Hepatocyte (in vitro differentiated cells): ENCODE results near the gene SMAD3. TPM values are rescaled to one million over a fixed set of nuclear protein-coding genes. Genes with fewer than 3 reads are reported as not detected.

Source experiments
- DNase-seq: peaks from one replicate; pipeline ENCODE4 v3.0.0-alpha.2; 2016; ENCODE audit warnings: low spot score
- H2AFZ ChIP-seq: fragments of 200-600 bp; sonication (generic); 2 replicates; pipeline ENCODE4 v1.6.0; 2016; ENCODE audit warnings: antibody characterized with exemption, mild to moderate bottlenecking
- H3K27ac ChIP-seq: fragments of 200-600 bp; sonication (generic); 2 replicates; pipeline ENCODE4 v1.5.1; 2016; ENCODE audit warnings: mild to moderate bottlenecking
- H3K27me3 ChIP-seq: fragments of 200-600 bp; sonication (generic); 2 replicates; pipeline ENCODE4 v1.6.1; 2016
- H3K36me3 ChIP-seq: fragments of 200-600 bp; sonication (generic); replicated peaks from 2 replicates; pipeline ENCODE4 v1.5.1; 2016; ENCODE audit warnings: low read depth; ENCODE audit not compliant: insufficient read depth
- H3K4me1 ChIP-seq: fragments of 200-600 bp; sonication (generic); 2 replicates; pipeline ENCODE4 v1.5.1; 2016; ENCODE audit warnings: mild to moderate bottlenecking, moderate library complexity; ENCODE audit not compliant: insufficient read depth
- H3K4me2 ChIP-seq: fragments of 200-600 bp; sonication (generic); 2 replicates; pipeline ENCODE4 v1.6.0; 2016
- H3K4me3 ChIP-seq: fragments of 200-600 bp; sonication (generic); 2 replicates; pipeline ENCODE4 v1.5.1; 2016; ENCODE audit warnings: mild to moderate bottlenecking
- H3K79me2 ChIP-seq: fragments of 200-600 bp; sonication (generic); 2 replicates; pipeline ENCODE4 v1.6.0; 2017; ENCODE audit warnings: mild to moderate bottlenecking
- H3K9me2 ChIP-seq: fragments of 200-600 bp; sonication (generic); replicated peaks from 2 replicates; pipeline ENCODE4 v1.6.0; 2017; ENCODE audit warnings: mild to moderate bottlenecking; ENCODE audit not compliant: insufficient read depth
- H3K9me3 ChIP-seq: fragments of 200-600 bp; sonication (generic); 2 replicates; pipeline ENCODE4 v1.5.1; 2016; ENCODE audit warnings: low read depth, mild to moderate bottlenecking
- H4K20me1 ChIP-seq: fragments of 200-600 bp; sonication (generic); 2 replicates; pipeline ENCODE4 v1.6.0; 2016; ENCODE audit warnings: mild to moderate bottlenecking; ENCODE audit not compliant: insufficient read depth, poor library complexity, severe bottlenecking
- EZH2 ChIP-seq: fragments of 200-600 bp; sonication (generic); IDR thresholded peaks from 2 replicates; pipeline ENCODE4 v1.6.1; 2016; ENCODE audit warnings: antibody characterized with exemption, mild to moderate bottlenecking, borderline replicate concordance
- EZH2phosphoT487 ChIP-seq: fragments of 200-600 bp; sonication (generic); IDR thresholded peaks from one replicate; pipeline ENCODE4 v1.6.1; 2018; ENCODE audit warnings: antibody characterized with exemption, mild to moderate bottlenecking, low read depth, moderate library complexity; ENCODE audit not compliant: unreplicated experiment, severe bottlenecking
- WGBS: methylation state at CpG from one replicate; pipeline ENCODE4 v1.1.6; 2016; ENCODE audit warnings: low lambda C conversion rate; ENCODE audit errors: missing lambda C conversion rate; 5-methylcytosine and 5-hydroxymethylcytosine counted together
- polyA plus RNA-seq: library from polyadenylated mRNA; unstranded; fragments of >200 nt; fragmentation: Nextera tagmentation; extraction: Ambion mirVana; gene quantifications from 2 replicates; pipeline ENCODE4 v1.2.1, GENCODE V29; 2016
- total RNA-seq: library from RNA; depleted of rRNA; stranded (reverse); fragments of >200 nt; gene quantifications from 2 replicates; pipeline ENCODE4 v1.2.3, GENCODE V29; 2014
- TF ChIP-seq, protein P1 (sequence below): fragments of 200-600 bp; sonication (generic); IDR thresholded peaks from 2 replicates; pipeline ENCODE4 v1.5.1; 2016; ENCODE audit warnings: antibody characterized with exemption, mild to moderate bottlenecking; ENCODE audit not compliant: poor library complexity

Gene SMAD3
- total and polyA plus RNA-seq, 2 experiments from 2014 or later, result 24.7 to 32.2 TPM

GRCh38 chr15:67049351-67050044, 15.9 kb upstream of the SMAD3 start:
- H3K27me3 ChIP-seq, result no peaks in the 10 kb centered on the region
- no peaks in the 10 kb centered on the region for H3K9me2 ChIP-seq
- peak overlapping the region; percentile 97 for H3K27ac ChIP-seq
- peak overlapping the region; percentile 50 for H3K4me2 ChIP-seq
- peak; percentile 76 for DNase-seq
- no peaks in the 10 kb centered on the region for H4K20me1 ChIP-seq
- no peaks in the 10 kb centered on the region for H3K9me3 ChIP-seq
- H3K36me3 ChIP-seq, result no peaks in the 10 kb centered on the region
- no peaks in the 10 kb centered on the region for H3K79me2 ChIP-seq
- 26% methylated on average over 6 of the region's 6 CpGs for WGBS
- TF ChIP-seq EZH2phosphoT487, result no peak
- TF ChIP-seq EZH2, result no peak
- TF ChIP-seq, protein P1, sequence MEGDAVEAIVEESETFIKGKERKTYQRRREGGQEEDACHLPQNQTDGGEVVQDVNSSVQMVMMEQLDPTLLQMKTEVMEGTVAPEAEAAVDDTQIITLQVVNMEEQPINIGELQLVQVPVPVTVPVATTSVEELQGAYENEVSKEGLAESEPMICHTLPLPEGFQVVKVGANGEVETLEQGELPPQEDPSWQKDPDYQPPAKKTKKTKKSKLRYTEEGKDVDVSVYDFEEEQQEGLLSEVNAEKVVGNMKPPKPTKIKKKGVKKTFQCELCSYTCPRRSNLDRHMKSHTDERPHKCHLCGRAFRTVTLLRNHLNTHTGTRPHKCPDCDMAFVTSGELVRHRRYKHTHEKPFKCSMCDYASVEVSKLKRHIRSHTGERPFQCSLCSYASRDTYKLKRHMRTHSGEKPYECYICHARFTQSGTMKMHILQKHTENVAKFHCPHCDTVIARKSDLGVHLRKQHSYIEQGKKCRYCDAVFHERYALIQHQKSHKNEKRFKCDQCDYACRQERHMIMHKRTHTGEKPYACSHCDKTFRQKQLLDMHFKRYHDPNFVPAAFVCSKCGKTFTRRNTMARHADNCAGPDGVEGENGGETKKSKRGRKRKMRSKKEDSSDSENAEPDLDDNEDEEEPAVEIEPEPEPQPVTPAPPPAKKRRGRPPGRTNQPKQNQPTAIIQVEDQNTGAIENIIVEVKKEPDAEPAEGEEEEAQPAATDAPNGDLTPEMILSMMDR, result no peak
- H3K4me1 ChIP-seq, result peaks cover 40% of the 10 kb centered on the region
- no peak overlapping the region for H2AFZ ChIP-seq
- H3K4me3 ChIP-seq, result no peak overlapping the region

DNA sequence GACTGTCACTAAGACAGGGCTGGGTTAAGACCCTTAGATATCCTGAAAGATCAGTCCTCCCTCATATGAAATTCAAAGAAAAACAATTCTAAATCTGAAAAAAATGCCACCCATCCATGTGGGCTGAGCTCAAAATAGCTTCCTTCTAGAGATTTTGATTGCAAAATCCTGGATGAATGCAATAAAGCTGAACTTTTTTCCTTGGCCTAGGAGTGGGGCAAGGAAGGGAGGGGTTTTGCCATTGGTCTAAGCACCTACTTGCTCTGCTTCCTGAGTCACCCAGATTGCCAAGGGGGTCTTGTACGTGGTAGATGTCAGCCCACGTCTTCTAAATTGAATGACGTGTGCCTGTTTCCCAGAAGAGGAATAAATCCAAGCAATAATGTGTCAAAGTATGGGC, 15.3 kb upstream of the SMAD3 start:
- DNase-seq, result no peak
- no peak overlapping the region for H3K4me2 ChIP-seq

DNA sequence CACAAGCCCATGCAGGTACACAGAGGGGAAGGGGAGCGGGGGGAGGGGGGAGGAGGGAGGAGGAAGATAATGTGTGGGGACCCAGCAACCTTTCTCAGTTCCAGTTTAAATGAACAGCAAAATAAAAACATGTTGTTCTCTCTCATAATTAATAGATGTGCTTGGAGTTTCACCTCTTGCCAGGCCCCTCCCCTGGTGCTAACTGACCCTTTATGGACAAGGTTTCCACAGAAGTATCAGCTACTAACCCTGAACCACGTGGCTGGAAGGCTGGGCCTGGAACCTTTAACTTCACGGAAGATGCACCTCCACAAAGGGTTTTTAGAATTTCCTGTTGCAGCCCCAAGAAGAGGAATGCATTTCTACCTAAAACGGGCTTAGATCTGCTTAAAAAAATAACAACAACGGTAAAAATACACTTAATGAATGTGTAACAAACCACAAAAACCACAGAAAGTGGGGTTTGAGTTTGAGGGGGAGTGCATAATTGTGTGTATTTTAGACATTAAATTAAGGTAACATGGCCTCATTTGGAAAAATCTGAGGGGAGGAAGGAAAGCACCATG, 14.8 kb upstream of the SMAD3 start:
- Histone ChIP-seq H3K36me3 (no peaks in the 10 kb centered on the region), H3K79me2 (no peaks in the 10 kb centered on the region), H4K20me1 (no peaks in the 10 kb centered on the region), H3K9me3 (no peaks in the 10 kb centered on the region), H2AFZ (peak overlapping the region; percentile 1), H3K9me2 (no peaks in the 10 kb centered on the region), H3K27ac (peak overlapping the region; percentile 97), H3K27me3 (no peaks in the 10 kb centered on the region), H3K4me2 (no peak overlapping the region), H3K4me1 (peaks cover 37% of the 10 kb centered on the region), H3K4me3 (no peak overlapping the region)
- no peak for DNase-seq
- TF ChIP-seq EZH2 (no peak), EZH2phosphoT487 (no peak)
- TF ChIP-seq, protein P1, result no peak
- 36% methylated on average over 5 of the region's 5 CpGs for WGBS

More for the DNA sequence above, 15.3 kb upstream of the SMAD3 start:
- no peaks in the 10 kb centered on the region for H3K9me2 ChIP-seq
- no peaks in the 10 kb centered on the region for H3K27me3 ChIP-seq
- H3K36me3 ChIP-seq, result no peaks in the 10 kb centered on the region
- no peak overlapping the region for H2AFZ ChIP-seq
- no peaks in the 10 kb centered on the region for H4K20me1 ChIP-seq
- TF ChIP-seq, protein P1, result no peak
- TF ChIP-seq EZH2 (no peak), EZH2phosphoT487 (no peak)
- H3K9me3 ChIP-seq, result no peaks in the 10 kb centered on the region
- H3K4me3 ChIP-seq, result no peak overlapping the region
- H3K27ac ChIP-seq, result peak overlapping the region; percentile 97
- WGBS, result 70% methylated on average over 3 of the region's 3 CpGs
- H3K4me1 ChIP-seq, result peaks cover 37% of the 10 kb centered on the region
- no peaks in the 10 kb centered on the region for H3K79me2 ChIP-seq
